H9 (cell line): ENCODE measurements around the gene DHRSX. TPM values are rescaled to one million over a fixed set of nuclear protein-coding genes. Genes with fewer than 3 reads are reported as not detected.

Experiments
- DNase-seq: peaks from one replicate; pipeline ENCODE4 v3.0.0-alpha.2; 2017
- H2AFZ ChIP-seq: one replicate; pipeline ENCODE4 v1.6.1; 2013; ENCODE audit warnings: mild to moderate bottlenecking, low read length, control low read depth, moderate library complexity
- H2AK5ac ChIP-seq: 2 replicates; pipeline ENCODE4 v1.6.1; 2013; ENCODE audit warnings: low read length, control low read depth, mixed read lengths; ENCODE audit not compliant: insufficient read length
- H2BK120ac ChIP-seq: one replicate; pipeline ENCODE4 v1.6.1; 2013; ENCODE audit warnings: low read depth, mild to moderate bottlenecking, low read length, control low read depth, inconsistent platforms; ENCODE audit not compliant: poor library complexity, severe bottlenecking
- H2BK12ac ChIP-seq: 2 replicates; pipeline ENCODE4 v1.6.1; 2013; ENCODE audit warnings: low read length, control low read depth, mixed read lengths, low read depth; ENCODE audit not compliant: insufficient read length
- H2BK15ac ChIP-seq: 2 replicates; pipeline ENCODE4 v1.6.1; 2013; ENCODE audit warnings: low read depth, low read length, control low read depth
- H2BK20ac ChIP-seq: one replicate; pipeline ENCODE4 v1.6.1; 2013; ENCODE audit warnings: low read depth, mild to moderate bottlenecking, low read length, control low read depth, inconsistent platforms; ENCODE audit not compliant: poor library complexity, severe bottlenecking
- H2BK5ac ChIP-seq: 2 replicates; pipeline ENCODE4 v1.6.1; 2013; ENCODE audit warnings: low read length, control low read depth, mixed read lengths; ENCODE audit not compliant: insufficient read length
- H3K14ac ChIP-seq: 2 replicates; pipeline ENCODE4 v1.6.1; 2013; ENCODE audit warnings: low read length, control low read depth; ENCODE audit not compliant: insufficient read depth
- H3K18ac ChIP-seq: 2 replicates; pipeline ENCODE4 v1.6.1; 2013; ENCODE audit warnings: low read depth, mild to moderate bottlenecking, mixed read lengths, low read length, control low read depth; ENCODE audit not compliant: insufficient read length
- H3K23ac ChIP-seq: 2 replicates; pipeline ENCODE4 v1.6.1; 2013; ENCODE audit warnings: low read length, control low read depth, mixed read lengths, low read depth; ENCODE audit not compliant: insufficient read length
- H3K23me2 ChIP-seq: 2 replicates; pipeline ENCODE4 v1.6.1; 2013; ENCODE audit warnings: low read depth, mild to moderate bottlenecking, mixed read lengths, low read length, control low read depth; ENCODE audit not compliant: insufficient read length, poor library complexity, severe bottlenecking
- H3K27ac ChIP-seq: 2 replicates; pipeline ENCODE4 v1.5.1; 2013; ENCODE audit warnings: low read length, control low read depth, mixed read lengths, low read depth; ENCODE audit not compliant: insufficient read length
- H3K27me3 ChIP-seq: 2 replicates; pipeline ENCODE4 v1.6.1; 2013; ENCODE audit warnings: low read length, control low read depth, inconsistent platforms; ENCODE audit not compliant: insufficient read depth
- H3K4ac ChIP-seq: 2 replicates; pipeline ENCODE4 v1.6.1; 2013; ENCODE audit warnings: low read depth, mild to moderate bottlenecking, control low read depth, inconsistent platforms, low read length, moderate library complexity
- H3K4me1 ChIP-seq: 2 replicates; pipeline ENCODE4 v1.6.1; 2013; ENCODE audit warnings: low read length, control low read depth, inconsistent platforms; ENCODE audit not compliant: insufficient read depth
- H3K4me2 ChIP-seq: 2 replicates; pipeline ENCODE4 v1.6.1; 2013; ENCODE audit warnings: low read length, control low read depth, mixed read lengths; ENCODE audit not compliant: insufficient read length, insufficient read depth
- H3K56ac ChIP-seq: 2 replicates; pipeline ENCODE4 v1.6.1; 2013; ENCODE audit warnings: low read depth, mild to moderate bottlenecking, mixed read lengths, low read length, control low read depth; ENCODE audit not compliant: insufficient read length
- H3K79me1 ChIP-seq: 2 replicates; pipeline ENCODE4 v1.6.1; 2013; ENCODE audit warnings: low read depth, mild to moderate bottlenecking, moderate library complexity, low read length, control low read depth, inconsistent platforms; ENCODE audit not compliant: insufficient read depth, poor library complexity, severe bottlenecking
- H3K79me2 ChIP-seq: 2 replicates; pipeline ENCODE4 v1.6.1; 2013; ENCODE audit warnings: low read length, control low read depth, inconsistent platforms; ENCODE audit not compliant: insufficient read depth
- H3K9ac ChIP-seq: 2 replicates; pipeline ENCODE4 v1.6.1; 2013; ENCODE audit warnings: low read length, control low read depth, mixed read lengths; ENCODE audit not compliant: insufficient read length; ENCODE audit errors: extremely low read depth
- H3K9me3 ChIP-seq: one replicate; pipeline ENCODE4 v1.6.1; 2013; ENCODE audit warnings: low read depth, low read length, inconsistent platforms; ENCODE audit not compliant: control insufficient read depth
- H3T11ph ChIP-seq: one replicate; pipeline ENCODE4 v1.6.1; 2013; ENCODE audit warnings: mild to moderate bottlenecking, low read length, control low read depth, inconsistent platforms
- H4K20me1 ChIP-seq: one replicate; pipeline ENCODE4 v1.6.1; 2013; ENCODE audit not compliant: control insufficient read depth, insufficient read length, insufficient read depth
- H4K5ac ChIP-seq: 2 replicates; pipeline ENCODE4 v1.6.1; 2013; ENCODE audit warnings: low read depth, mild to moderate bottlenecking, mixed read lengths, low read length, control low read depth; ENCODE audit not compliant: insufficient read length
- H4K8ac ChIP-seq: replicated peaks from 2 replicates; pipeline ENCODE4 v1.6.1; 2013; ENCODE audit warnings: low read length, control low read depth, mixed read lengths, low read depth; ENCODE audit not compliant: insufficient read length
- H4K91ac ChIP-seq: 2 replicates; pipeline ENCODE4 v1.6.1; 2013; ENCODE audit warnings: low read depth, mild to moderate bottlenecking, moderate library complexity, mixed read lengths, low read length, control low read depth; ENCODE audit not compliant: insufficient read length
- H3K27ac Mint-ChIP-seq, 3 experiments: 2 replicates in 2 of 3; 3 replicates in 1 of 3; pipeline ENCODE4 v1.8.0; 2020 to 2021; ENCODE audit warnings: mixed read lengths in 3 of 3, mild to moderate bottlenecking in 1 of 3, moderate library complexity in 1 of 3
- H3K27me3 Mint-ChIP-seq: 2 replicates; pipeline ENCODE4 v1.8.0; 2021; ENCODE audit warnings: low read depth, mild to moderate bottlenecking, moderate library complexity, mixed read lengths
- H3K36me3 Mint-ChIP-seq, 3 experiments: 2 replicates in 2 of 3; 3 replicates in 1 of 3; pipeline ENCODE4 v1.8.0; 2020 to 2021; ENCODE audit warnings: low read depth in 3 of 3, mixed read lengths in 3 of 3; ENCODE audit not compliant: insufficient read depth in 1 of 3
- H3K4me1 Mint-ChIP-seq, 2 experiments: 2 replicates each; pipeline ENCODE4 v1.8.0; 2020; ENCODE audit warnings: mixed read lengths in 2 of 2
- H3K4me3 Mint-ChIP-seq, 2 experiments: 2 replicates in 1 of 2; 3 replicates in 1 of 2; pipeline ENCODE4 v1.8.0; 2020 to 2021; ENCODE audit warnings: mild to moderate bottlenecking in 2 of 2, mixed read lengths in 2 of 2, moderate library complexity in 1 of 2
- H3K9me3 Mint-ChIP-seq, 2 experiments: 2 replicates in 1 of 2; 3 replicates in 1 of 2; pipeline ENCODE4 v1.8.0; 2020; ENCODE audit warnings: mild to moderate bottlenecking in 2 of 2, mixed read lengths in 2 of 2, moderate library complexity in 1 of 2
- CTCF ChIP-seq: fragments of 200-600 bp; sonication (generic); conservative IDR thresholded peaks from 3 replicates; pipeline ENCODE4 v1.8.0; 2021; ENCODE audit warnings: antibody characterized with exemption, mild to moderate bottlenecking
- WGBS: extraction: QIAGEN DNeasy Blood & Tissue Kit; methylation state at CpG from one replicate; pipeline ENCODE4 v1.1.7; 2013; ENCODE audit warnings: missing lambda C conversion rate, low lambda C conversion rate, mixed read lengths; ENCODE audit not compliant: insufficient read length; ENCODE audit errors: extremely low coverage; 5-methylcytosine and 5-hydroxymethylcytosine counted together
- total RNA-seq: library from RNA; stranded (reverse); gene quantifications from 2 replicates; pipeline ENCODE4 v1.2.1, GENCODE V29; 2021

DHRSX gene
- total RNA-seq, 1 experiment from 2014 or later: 44.0 TPM

- no CpG with 5 or more reads among the region's 14 CpGs for WGBS
Observed at GRCh38 chrX:2188330-2188792, 312.4 kb downstream of the DHRSX start.

More at GRCh38 chrX:2188330-2188792, 312.4 kb downstream of the DHRSX start:
- H3K4me2 ChIP-seq: peak overlapping the region; percentile 30
- H4K5ac ChIP-seq: no peak overlapping the region
- no peak overlapping the region for H3K27ac ChIP-seq
- H3K36me3 Mint-ChIP-seq: peaks cover 6 to 17% (median 13%) of the 10 kb centered on the region in 3 experiments
- no peak overlapping the region for H2BK15ac ChIP-seq
- H3K18ac ChIP-seq: no peak overlapping the region
- no peak overlapping the region for H3K23ac ChIP-seq
- H3K9me3 Mint-ChIP-seq: peaks cover 10% of the 10 kb centered on the region in 2 experiments
- H2AFZ ChIP-seq: no peak overlapping the region
- DNase-seq: no peak
- H3K56ac ChIP-seq: no peak overlapping the region
- H3K4ac ChIP-seq: no peak overlapping the region
- H4K8ac ChIP-seq: no peak overlapping the region
- peak overlapping the region in 2 of 3 experiments; percentile 18 to 84; a peak in 4 of 7 replicates for H3K27ac Mint-ChIP-seq
- H2AK5ac ChIP-seq: no peak overlapping the region
- peaks cover 19 to 22% of the 10 kb centered on the region in 2 experiments for H3K4me1 Mint-ChIP-seq
- no peaks in the 10 kb centered on the region for H3K9me3 ChIP-seq
- no peak overlapping the region for H2BK5ac ChIP-seq
- peaks cover 2% of the 10 kb centered on the region; the same call in 1 of the 2 replicates for H3K4me1 ChIP-seq
- H3K79me1 ChIP-seq: no peaks in the 10 kb centered on the region
- no peaks in the 10 kb centered on the region for H3K27me3 ChIP-seq
- no peak overlapping the region for H3K14ac ChIP-seq
- peak overlapping the region; percentile 54 to 67 for H3K4me3 Mint-ChIP-seq
- no peak overlapping the region for H2BK120ac ChIP-seq
- H3T11ph ChIP-seq: no peak overlapping the region
- H2BK20ac ChIP-seq: no peak overlapping the region
- TF ChIP-seq CTCF: no peak
- H3K79me2 ChIP-seq: no peaks in the 10 kb centered on the region
- no peaks in the 10 kb centered on the region for H4K20me1 ChIP-seq
- H3K27me3 Mint-ChIP-seq: no peaks in the 10 kb centered on the region
- no peak overlapping the region for H3K9ac ChIP-seq
- H3K23me2 ChIP-seq: no peaks in the 10 kb centered on the region
- no peak overlapping the region for H2BK12ac ChIP-seq
- H4K91ac ChIP-seq: no peak overlapping the region
